ENCODE measurements around the gene CHPF. TPM values are rescaled to one million over a fixed set of nuclear protein-coding genes. Genes with fewer than 3 reads are reported as not detected.

Gene CHPF
- total RNA-seq, 6 experiments from 2014 or later, result 116 to 190 (median 139) TPM

GRCh38 chr2:219526320-219527075 is 17.1 kb downstream of the CHPF start:
- Mint-ChIP-seq H3K36me3 (ENCODE audit: low read depth) (no peaks in the 10 kb centered on the region), H3K4me1 (ENCODE audit: low read depth) (peaks cover 11% of the 10 kb centered on the region), H3K27me3 (ENCODE audit: insufficient read depth) (peaks cover 23% of the 10 kb centered on the region), H3K9me3 (no peaks in the 10 kb centered on the region), H3K4me3 (no peak overlapping the region), H3K27ac (no peak overlapping the region)
- no peak for TF ChIP-seq CTCF (IDR thresholded peaks at IDR 0.05)
- no peak for DNase-seq

- Mint-ChIP-seq H3K4me3 (no peak overlapping the region), H3K27me3 (ENCODE audit: insufficient read depth) (peaks cover 21% of the 10 kb centered on the region), H3K9me3 (no peaks in the 10 kb centered on the region), H3K4me1 (ENCODE audit: low read depth) (peaks cover 20% of the 10 kb centered on the region), H3K36me3 (ENCODE audit: low read depth) (no peaks in the 10 kb centered on the region), H3K27ac (no peak overlapping the region)
- no peak for DNase-seq
- no peak for TF ChIP-seq CTCF (IDR thresholded peaks at IDR 0.05)
These were observed 17.9 kb downstream of the CHPF start for GRCh38 chr2:219525533-219526232.

GRCh38 chr2:219524817-219525216 is 18.8 kb downstream of the CHPF start:
- H3K4me1 Mint-ChIP-seq (ENCODE audit: low read depth), result peaks cover 24% of the 10 kb centered on the region
- no peaks in the 10 kb centered on the region for H3K36me3 Mint-ChIP-seq (ENCODE audit: low read depth)
- no peak for TF ChIP-seq CTCF (IDR thresholded peaks at IDR 0.05)
- H3K4me3 Mint-ChIP-seq, result no peak overlapping the region
- DNase-seq, result no peak
- peaks cover 19% of the 10 kb centered on the region for H3K27me3 Mint-ChIP-seq (ENCODE audit: insufficient read depth)
- no peaks in the 10 kb centered on the region for H3K9me3 Mint-ChIP-seq
- no peak overlapping the region for H3K27ac Mint-ChIP-seq

DNA sequence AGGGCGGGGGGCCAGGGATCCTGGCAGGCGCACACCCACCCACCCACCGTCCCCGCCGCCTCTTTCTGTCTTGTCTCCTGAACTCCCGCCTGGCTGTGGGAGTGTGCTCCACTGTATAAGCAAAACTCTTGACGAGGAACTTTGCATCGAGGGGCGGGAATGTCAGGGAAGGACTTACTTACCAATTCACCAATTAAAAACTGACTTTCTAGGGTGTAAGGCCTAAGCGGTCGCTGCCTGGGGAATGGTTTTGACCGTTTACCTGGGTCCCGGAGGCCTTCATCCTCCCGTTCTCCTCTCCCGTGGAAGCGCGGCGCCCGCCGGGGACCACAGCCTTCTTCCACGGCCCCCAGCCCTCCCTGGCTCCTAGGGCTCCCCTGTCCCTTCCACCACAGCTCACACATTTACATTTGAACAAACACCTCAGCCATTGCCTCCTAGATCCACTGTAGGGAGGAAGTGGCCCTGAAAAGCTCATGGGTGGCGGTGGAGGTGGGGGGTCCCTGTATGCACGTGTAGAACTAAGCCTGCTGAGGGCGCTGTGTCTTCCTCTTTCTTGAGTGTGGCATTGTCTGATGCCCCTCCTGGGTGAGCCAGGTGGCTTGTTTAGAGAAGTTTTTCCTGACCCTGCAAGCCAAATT is 20.5 kb downstream of the CHPF start:
- Mint-ChIP-seq H3K27me3 (ENCODE audit: insufficient read depth) (peaks cover 13% of the 10 kb centered on the region; the same call in 1 of the 2 replicates), H3K27ac (peak overlapping the region; percentile 24; the same call in 1 of the 2 replicates), H3K4me3 (no peak overlapping the region), H3K9me3 (no peaks in the 10 kb centered on the region), H3K36me3 (ENCODE audit: low read depth) (no peaks in the 10 kb centered on the region), H3K4me1 (ENCODE audit: low read depth) (peaks cover 31% of the 10 kb centered on the region)
- peak; percentile 45 for TF ChIP-seq CTCF (IDR thresholded peaks at IDR 0.05)
- no peak for DNase-seq

DNA sequence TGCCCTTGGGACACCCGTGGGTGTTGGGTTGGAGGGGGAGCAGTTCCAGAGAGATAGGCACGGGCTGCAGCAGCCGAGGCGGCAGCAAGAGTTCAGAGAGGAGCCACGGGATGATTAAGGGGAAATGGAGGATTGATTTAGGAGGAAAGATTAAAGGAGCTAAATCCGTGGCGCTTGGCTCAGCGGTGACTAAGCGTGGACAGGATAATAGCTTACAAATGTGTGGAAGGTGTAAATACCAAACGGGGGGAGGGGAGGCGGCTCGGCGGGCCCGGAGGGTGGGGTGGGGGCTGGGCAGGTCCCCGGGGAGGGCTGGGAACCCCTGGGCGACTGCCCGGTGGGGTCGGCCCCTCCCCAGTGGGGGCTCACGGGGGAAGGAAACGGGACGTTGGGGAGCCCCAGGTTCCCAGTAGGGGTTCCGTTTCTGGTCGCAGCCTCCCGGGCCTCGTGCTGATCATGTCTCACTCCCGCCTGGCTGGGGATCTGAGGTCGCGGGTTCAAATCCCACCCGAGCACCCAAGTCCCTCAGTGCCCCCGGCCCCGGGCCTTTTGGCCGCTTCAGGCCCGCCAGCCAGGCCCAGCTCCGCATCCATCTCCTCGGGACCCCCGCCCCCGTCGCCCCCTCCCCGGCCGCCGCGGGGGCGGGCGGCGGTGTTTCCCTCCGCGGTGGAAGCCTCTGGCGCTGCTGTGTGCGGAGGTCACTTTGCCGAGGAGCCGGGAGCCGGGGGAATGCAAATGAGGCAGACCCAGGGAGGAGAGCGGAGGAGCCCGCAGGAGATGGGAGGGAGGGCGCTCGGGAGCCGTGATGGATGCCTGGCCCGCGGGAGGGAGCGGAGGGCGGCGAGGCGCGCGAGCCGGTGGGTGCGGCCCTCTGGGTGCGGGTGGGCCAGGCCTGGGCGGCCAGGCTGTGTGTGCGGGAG is 21.2 kb downstream of the CHPF start:
- peak; percentile 84 for DNase-seq
- Mint-ChIP-seq H3K4me3 (peak overlapping the region; percentile 79), H3K9me3 (no peaks in the 10 kb centered on the region), H3K4me1 (ENCODE audit: low read depth) (peaks cover 37% of the 10 kb centered on the region), H3K27me3 (ENCODE audit: insufficient read depth) (peaks cover 11% of the 10 kb centered on the region; the same call in 1 of the 2 replicates), H3K36me3 (ENCODE audit: low read depth) (no peaks in the 10 kb centered on the region), H3K27ac (peak overlapping the region; percentile 91)
- TF ChIP-seq CTCF (IDR thresholded peaks at IDR 0.05), result no peak

Measured in HFFc6 (cell line).